Dermis microvascular lymphatic vessel endothelial cell (primary cell): Measurements from ENCODE around the gene AQR. TPM values are rescaled to one million over a fixed set of nuclear protein-coding genes. Genes with fewer than 3 reads are reported as not detected.
"Not testable (repeated sequence)": the region's sequence is repeated elsewhere in the genome, so short reads cannot be mapped to it uniquely, and the experiment has no call there.

Experiments
- DNase-seq, 2 donors: peaks; one replicate each; pipeline versions ENCODE4 v3.0.0 to v3.0.0-alpha.2; 2010; ENCODE audit warnings: low read depth in 2 of 2
- total RNA-seq: library from RNA; depleted of rRNA; stranded (reverse); fragments of >200 nt; gene quantifications from 2 replicates; pipeline ENCODE4 v1.2.1, GENCODE V29; 2014

AQR gene
- total RNA-seq = 16.9 and 17.3 TPM in 2 replicates

DNA sequence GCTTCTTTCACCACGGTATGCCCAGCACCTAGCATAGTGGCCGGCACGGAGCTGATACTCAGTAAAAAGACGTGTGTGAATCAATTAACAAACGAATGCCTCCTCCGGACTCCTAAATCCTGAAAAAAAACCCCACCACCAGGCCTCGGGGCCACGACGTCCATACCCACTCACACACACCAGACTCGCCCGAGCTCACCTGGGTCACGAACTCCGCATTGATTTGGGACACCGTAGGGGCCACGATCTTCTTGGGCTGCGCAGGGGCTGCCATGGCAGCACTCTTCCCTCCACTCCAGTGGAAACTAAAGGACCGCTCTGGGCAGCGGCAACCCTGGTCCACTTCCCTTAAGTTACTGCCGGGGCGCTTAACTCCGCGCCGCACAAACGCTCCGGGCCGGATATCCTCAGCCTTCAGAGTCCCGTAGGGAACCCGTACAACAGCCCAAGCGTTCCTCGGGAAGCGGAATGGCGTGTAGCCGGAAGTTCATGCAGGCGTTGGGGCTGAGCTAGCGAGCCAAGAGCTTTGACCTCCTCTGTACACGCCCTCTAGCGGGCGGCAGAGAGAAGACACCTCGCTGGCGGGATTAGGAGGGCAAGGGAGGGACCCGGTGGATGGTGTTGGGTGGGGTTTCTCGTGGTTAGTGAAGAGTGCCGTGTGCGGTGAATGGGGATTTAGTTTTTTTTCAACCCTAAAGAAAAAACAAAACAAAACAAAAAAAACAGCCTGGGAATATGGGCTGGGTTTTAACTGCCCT lies at the start of gene AQR:
Gene AQR (minus strand): TSS at position 403 of the 758 bp plus-strand sequence. CDS start 129 bp downstream, at position 274.
- DNase-seq = peak; percentile 97 to 98

DNA sequence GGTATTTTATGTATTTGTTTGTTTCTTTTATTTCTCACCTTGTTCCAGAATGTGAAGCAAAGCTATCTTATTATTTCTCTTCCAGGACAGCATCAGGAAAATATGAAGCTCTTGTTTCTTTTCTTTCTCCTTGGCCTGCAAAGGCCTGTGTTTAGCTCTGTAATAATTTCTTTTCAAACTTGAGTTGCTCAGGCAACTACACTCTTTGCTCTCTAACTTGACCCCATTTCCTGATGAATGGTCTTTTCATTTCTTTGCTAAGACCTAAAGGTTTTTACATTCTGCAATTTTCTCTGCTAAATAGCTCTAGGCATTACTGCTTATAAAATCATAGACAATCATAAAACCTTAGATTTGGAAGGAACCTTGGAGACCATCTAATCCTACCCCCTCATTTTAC lies 44.7 kb upstream of the AQR start:
- DNase-seq = no peak

DNA sequence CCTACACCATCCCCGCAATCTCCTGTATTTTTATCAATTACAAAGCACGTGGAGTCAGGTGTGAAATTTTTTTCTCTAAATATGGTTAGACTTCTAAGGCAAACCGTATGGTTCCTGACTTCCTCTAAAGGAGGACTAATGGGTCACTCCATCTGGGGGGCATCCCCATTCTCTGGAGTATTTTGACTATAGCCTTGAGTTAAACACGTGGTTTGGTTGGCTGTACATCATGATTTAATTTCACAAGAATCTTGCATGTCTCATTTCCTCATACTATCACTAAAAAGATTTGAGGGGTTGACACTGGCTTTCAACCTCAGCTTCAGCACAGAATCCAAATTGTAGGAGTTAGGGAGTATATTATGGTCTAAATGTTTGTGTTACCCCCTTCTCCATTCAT lies 43.8 kb upstream of the AQR start:
- DNase-seq = no peak

DNA sequence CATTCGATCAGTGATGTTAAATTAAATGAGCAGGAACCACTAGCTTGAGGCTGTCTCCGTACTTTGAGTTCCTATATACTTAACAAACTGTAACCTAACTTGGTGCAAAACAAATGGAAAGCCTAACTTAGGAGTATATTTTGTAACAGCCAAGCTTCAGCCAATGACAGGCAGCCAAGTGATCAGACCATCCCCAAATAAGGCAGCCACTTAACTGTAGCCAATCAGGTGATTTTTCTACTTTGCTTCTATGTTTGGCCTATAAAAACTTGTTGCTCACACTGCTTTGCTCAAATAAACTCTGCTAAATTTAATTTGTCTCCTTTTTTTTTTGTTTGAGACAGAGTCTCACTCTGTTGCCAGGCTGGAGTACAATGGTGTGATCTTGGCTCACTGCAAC lies 37.9 kb upstream of the AQR start:
- no peak for DNase-seq

DNA sequence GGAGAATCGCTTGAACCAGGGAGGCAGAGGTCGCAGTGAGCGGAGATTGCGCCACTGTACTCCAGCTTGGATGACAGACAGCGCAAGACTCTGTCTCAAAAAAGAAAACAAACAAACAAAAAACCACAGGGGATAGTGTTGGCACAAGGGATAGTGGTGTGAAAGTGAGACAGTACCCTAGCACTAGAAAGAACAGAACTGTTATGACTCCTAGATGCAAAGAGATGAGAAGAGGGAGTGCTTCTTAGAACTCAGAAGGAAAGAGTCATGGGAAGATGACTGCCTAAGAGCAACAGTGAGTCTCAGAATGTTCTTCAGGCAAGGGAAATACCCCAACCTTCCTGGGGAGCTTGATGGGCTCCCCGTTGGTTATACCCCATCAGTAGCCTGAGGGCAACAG lies 36.4 kb upstream of the AQR start:
- no peak for DNase-seq

DNA sequence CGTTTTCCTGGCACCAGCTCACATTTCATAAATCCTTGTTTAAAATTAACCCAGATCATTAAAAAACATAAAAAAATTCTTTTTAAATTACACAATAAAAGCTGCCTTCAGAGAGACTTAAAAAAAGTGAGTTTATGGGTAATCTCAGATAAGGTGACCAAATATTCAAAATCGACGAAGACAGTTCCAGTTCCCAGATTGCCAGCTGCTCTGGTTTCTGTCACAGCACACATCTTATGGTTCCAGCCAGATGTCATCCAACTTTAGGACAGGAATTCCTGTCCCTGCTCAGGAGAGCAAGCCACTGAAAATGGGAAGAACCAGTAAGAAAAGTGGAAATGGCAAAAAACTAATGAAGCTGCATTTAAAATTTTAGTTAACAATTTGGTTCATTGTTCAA lies 34.4 kb upstream of the AQR start:
- no peak for DNase-seq

DNA sequence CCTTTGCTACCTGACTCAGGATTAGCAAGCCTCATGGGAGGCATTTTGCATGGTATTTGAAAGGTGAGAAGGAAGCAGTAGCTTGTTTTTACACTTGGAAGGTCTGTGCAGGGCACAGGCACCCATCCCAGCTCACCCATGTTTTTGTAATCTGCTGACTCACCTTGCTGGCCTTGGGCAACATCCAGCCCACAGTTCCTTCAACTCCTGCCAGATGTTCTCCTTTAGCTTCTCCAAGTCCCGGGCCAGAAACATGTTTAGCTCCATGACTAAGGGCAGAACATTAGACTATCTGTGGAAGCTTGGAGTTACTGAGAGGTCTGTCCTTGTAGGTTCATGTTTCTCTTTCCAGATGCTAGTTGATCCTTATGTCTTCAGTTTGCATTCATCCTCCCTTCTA lies 31.0 kb upstream of the AQR start:
- no peak for DNase-seq

DNA sequence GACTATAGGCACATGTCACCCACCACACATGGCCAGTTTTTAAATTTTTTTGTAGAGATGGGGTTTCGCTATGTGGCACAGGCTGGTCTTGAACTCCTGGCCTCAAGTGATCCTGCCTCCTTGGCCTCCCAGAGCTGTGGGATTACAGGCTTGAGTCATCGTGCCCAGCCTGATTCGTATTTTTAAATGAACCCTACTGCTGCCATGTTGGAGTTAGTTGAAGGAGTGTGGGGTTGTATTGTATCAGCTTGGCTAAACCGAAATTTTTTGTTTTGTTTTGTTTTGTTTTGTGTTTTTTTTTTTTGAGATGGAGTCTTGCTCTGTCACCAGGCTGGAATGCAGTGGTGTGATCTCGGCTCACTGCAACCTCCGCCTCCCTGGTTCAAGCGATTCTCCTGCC lies 30.4 kb upstream of the AQR start:
- no peak for DNase-seq

DNA sequence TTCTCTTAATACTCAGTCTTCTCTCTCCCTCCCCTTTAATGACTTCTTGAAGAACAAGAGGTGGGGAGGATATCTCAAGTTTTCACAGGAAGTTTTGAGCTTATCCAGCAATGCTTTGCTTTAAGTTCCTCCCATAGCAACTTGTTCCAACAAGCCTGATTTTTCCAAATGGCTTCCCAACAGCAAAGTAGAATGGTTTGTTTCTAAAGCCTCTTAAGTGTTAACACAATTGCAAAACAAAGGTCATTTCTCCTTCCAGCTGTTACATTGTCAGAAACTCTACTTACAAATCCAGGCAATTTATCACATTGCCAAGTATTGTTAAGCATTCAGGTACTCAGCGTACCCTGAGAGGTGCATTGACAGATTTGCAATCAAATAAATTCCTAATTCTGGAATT lies 25.4 kb upstream of the AQR start:
- DNase-seq = no peak

DNA sequence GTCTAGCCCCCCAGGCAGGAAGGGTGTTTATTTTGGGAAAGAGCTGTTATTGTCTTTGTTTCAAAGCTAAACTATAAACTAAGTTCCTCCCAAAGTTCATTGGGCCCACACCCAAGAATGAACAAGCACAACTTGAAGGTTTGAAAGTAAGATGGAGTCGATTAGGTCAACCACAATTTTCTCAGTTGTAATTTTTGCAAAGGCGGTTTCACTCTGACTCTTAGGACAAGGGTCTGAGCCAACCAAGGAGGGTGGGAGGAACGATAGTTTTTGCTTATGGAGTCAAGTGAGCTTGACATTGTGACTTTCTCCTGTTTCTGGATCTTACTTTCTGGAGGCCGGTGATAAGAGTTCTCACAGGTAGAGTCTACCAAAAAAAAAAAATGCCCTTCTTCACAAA lies 24.3 kb upstream of the AQR start:
- no peak for DNase-seq

DNA sequence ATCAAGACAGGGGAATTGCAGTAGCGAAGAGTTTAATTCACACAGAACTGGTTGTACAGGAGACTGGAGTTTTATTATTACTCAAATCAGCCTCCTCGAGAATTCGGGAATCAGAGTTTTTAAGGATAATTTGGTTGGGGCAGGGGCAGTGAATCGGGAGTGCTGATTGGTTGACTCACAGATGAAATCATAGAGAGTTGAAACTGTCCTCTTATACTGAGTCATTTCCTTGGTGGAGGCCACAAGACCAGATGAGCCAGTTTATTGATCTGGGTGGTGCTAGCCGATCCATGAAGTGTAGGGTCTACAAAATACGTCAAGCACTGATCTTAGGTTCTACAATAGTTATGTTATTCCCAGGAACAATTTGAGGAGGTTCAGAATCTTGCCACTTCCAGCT lies 23.9 kb upstream of the AQR start:
- no peak for DNase-seq

DNA sequence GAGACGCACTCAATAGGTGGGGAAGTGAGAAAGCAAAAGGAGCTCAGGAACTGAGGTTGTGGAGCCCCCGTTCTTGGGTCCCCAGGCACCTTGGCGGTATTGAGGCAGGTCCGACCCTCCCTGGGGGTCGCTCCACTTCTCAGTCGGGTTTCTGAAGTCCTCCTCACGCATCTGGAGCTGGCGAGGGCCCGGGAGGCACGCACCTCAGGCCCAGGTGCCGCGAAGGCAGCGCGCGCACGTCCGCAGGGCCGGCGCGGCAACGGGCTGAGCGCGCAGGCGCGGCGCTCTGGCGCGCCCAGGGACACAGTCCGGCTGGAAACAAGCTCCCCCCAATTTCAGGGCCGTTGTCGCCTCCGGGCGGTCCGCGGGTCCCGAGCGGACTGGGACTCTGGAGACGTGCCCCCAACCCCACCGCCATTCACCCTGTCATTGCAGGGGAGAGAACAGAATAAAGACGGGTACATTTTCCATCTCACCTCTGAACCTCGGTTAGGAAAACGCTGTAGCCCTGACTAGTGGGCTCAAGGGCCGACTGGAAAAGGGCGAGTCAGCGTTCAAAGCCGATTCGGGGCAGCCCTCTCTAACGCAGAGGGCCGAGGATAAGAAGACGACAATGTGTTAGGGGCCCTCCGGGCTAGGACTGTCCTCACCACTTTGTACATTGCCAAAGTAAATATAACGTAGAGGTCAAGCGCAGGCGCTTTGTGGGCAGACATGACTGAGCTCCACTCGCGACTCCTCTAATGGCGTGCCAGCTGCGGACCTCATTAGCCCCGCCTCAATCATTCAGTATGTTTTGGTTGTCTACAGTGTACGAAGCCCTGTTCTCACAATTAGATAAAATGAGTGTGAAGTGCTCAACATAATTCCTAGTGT lies 18.7 kb upstream of the AQR start, which contains the start of gene ZNF770:
Gene ZNF770 (minus strand): TSS at position 261 of the 876 bp plus-strand sequence. CDS start 4,853 bp downstream, outside the sequence.
- DNase-seq = peak; percentile 68 to 82

DNA sequence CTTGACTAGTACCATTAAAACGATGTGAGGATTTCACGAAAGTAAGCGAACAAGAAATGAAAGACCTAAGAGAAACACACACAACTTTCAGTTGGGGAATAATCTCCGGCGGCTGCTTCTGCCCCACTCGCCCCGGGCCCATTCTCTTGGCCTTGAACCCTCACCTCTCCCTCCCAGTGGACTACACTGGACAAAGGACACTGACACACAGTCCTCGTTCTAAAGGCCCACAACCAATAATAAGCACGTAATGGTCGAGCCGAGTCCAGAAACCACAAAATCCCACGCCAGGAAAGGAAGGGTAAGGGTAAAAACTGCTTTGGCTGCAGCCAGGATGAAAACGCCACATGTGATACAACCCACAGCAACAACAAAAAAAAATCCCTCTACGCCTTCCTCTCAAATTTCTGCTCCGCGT lies 18.1 kb upstream of the AQR start:
- peak in 1 of 2 donors; percentile 11 for DNase-seq

DNA sequence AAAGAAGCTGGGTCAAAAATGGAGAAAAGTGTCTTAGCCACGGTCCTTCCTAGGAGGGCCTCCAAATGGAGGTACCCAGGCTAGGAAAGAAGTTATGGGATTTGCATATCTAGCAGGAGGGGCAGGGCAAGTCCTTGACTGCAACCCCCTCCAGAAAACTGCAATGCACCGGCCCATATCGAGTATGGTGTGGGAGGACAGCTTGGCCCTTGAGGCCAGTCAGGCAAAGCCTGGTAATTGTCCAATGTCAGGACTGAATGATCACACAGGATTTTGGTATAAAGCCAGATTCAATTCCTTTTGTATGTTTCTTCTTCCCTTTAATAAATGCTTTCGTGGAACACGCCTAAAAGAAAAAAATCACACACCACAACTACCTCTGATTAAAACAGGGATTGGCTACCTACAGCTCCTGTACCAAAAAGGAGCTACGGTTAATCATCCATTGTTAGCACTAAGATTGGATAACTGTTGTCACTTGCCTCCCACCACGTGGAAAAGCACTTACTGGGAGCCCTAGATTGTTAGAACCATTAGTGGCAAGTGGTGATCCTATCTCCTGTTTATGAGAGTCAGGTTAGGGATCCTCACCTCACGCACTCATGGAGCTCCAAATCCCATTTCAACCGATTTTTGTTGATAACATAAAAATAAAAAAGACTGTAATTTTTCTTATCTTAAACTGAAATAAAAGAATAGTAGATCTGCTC lies 17.4 kb upstream of the AQR start:
- DNase-seq = peak in 1 of 2 donors; percentile 37

DNA sequence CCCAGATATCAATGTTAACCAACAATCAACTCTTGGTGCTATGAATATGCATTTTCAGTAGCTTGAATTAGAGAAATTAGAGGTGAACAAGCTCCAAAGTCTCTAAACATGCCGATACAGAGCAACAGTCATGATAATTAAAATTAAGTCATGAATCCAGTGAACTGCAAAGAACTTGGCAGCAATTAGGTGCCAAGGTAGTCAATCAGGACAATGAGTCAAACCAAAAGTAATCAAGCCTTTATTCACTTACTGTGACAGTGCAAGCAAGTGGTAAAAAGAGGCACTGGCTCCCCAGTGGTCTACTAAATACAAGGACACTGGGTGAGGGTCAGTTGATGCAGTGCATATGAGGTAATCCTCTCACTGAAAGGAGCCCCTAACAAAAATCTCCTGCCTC lies 16.8 kb upstream of the AQR start:
- no peak for DNase-seq

DNA sequence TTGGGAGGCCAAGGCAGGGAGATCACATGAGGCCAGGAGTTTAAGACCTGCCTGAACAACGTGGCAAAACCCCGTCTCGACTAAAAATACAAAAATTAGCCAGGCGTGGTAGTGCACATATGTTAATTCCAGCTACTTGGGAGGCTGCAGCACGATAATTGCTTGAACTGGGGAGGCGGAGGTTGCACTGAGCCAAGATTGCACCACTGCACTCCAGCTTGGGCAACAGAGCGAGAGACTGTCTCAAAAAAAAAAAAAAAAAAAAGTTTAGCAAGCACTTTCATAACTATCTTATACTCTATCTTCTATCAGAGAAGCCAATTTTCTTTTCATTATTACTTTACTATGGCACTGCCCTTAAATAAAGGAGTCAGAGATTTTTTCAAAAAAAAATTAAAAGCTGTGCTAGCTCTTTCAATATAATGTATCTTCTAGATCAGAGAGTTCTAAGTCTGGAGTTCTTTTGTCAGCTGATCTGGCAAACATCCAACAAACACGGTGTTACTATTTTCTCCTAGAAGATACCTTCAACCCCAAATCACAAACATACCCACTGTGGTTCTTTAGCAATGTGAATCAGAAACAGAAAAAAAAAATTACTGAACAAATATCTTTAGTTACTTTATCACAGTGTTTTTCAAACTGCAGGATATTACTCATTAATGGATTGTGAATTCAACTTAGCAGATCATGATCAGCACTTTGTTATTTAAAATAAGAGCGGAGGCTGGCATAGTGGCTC lies 15.5 kb upstream of the AQR start:
- peak; percentile 9 to 76 for DNase-seq

DNA sequence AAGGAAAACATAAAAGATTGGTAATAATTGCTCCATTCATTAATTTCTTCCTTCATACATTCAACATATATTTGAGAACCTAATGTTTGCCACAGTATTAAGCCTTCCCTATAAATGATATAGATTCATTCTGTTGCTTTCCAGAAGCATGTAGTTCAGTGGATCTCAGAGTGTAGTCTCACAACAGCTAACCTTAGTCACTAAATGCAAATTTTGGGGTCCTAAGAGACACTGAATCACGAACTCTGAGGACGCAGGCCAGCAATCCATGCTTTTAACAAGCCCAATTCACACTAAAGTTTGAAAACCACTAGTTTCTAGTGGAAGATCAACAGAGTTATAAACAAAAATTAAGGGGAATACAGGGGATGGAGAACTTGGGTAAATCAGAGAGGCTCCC lies 7.2 kb upstream of the AQR start:
- DNase-seq = no peak

DNA sequence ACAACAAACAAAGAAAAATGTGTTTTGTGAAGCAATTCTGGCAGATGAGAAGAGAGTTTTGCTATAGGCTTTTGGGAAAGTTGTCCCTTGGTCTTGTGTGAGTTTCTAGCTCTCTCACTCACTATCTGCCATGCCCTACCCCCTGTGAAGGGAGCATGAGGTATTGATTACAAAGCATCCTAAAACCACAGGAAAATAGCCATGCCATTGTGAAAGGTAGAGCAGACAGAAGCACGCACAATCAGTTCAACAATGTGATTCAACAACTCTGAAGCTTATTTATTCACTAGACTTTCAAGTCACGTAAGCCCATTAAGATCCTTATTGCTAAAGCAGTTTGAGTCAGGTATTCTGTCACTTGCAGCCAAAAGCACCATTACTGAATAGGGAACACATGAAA lies 6.5 kb upstream of the AQR start:
- no peak for DNase-seq

DNA sequence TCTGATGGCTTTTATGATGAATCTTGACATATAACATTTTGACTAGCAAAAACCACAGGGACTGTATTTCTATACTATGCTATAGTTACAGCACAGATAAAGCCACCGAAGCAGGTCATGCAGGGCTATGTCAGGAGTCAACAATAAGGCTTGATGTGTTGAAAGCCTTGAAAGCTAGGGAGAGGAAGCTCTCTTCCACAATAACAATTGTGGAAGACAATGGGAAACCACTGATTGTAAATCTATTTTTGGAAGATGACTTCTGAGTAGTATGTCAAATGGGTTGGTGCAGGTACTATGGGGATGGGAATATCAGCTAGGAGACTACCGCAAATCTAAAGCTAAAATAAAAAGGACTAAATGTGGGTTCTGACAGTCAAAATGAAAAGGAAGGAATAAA lies 4.0 kb upstream of the AQR start:
- DNase-seq = peak in 1 of 2 donors; percentile 33

DNA sequence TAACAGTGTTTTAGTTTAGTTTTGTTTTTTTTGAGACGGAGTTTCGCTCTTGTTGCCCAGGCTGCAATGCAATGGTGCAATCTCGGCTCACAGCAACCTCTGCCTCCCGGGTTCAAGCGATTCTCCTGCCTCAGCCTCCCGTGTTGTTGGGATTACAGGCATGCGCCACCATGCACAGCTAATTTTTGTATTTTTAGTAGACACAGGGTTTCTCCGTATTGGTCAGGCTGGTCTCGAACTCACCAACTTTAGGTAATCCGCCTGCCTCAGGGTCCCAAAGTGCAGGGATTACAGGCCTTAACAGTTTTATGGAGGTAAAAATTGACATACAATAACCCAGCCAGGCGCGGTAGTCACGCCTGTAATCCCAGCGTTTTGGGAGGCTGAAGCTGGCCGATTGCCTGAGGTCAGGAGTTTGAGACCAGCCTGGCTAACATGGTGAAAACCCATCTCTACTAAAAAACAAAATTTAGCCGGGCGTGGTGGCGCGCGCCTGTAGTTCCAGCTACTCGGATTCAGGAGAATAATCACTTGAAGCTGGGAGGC lies 629 bp upstream of the AQR start:
- DNase-seq = not testable (repeated sequence)

DNA sequence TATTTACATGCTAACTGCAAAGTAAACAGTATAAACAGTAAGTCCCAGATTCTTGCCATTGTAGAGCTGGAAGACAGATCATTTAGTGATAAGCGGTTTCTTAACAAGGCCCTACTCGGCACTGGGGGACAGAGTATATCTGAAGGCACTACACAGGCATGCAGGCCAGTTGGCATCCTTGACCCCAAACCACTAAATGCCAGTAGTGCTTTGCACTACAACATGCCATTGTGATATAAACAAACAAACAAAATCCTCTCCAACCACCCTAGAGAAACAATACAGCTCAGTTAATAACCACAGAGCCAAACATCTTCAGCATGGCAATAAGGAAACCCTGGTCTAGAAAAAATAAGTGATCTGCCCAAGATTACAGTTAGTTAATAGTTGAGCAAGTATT lies 5.3 kb downstream of the AQR start:
- no peak for DNase-seq
